Astrocyte (in vitro differentiated cells and primary cell): ENCODE measurements around the gene CPT2. TPM values are rescaled to one million over a fixed set of nuclear protein-coding genes. Genes with fewer than 3 reads are reported as not detected.
A peak's percentile ranks its signal among the peaks of the same experiment; 100 is the strongest.

Experiments used
- DNase-seq: peaks from one replicate; pipeline ENCODE4 v3.0.0-alpha.2; 2010; ENCODE audit warnings: low read depth
- FAIRE-seq: peaks from 2 replicates; lab custom pipeline; 2011; peaks lifted over from hg19 to GRCh38; lab: Jason Lieb, UNC
- H2AFZ ChIP-seq: 2 replicates; pipeline ENCODE4 v1.6.0; 2012; ENCODE audit warnings: low read depth, low read length, inconsistent platforms
- H3K27ac ChIP-seq: 2 replicates; pipeline ENCODE4 v1.5.1; 2011; ENCODE audit warnings: low read depth, low read length, inconsistent platforms
- H3K27me3 ChIP-seq: 2 replicates; pipeline ENCODE4 v1.6.0; 2011; ENCODE audit warnings: low read length, inconsistent platforms; ENCODE audit not compliant: insufficient read depth
- H3K36me3 ChIP-seq: 2 replicates; pipeline ENCODE4 v1.5.1; 2011; ENCODE audit warnings: low read length, inconsistent platforms; ENCODE audit not compliant: insufficient read depth
- H3K4me1 ChIP-seq: 2 replicates; pipeline ENCODE4 v1.5.1; 2011; ENCODE audit warnings: low read length, inconsistent platforms; ENCODE audit not compliant: insufficient read depth
- H3K4me2 ChIP-seq: 2 replicates; pipeline ENCODE4 v1.6.0; 2012; ENCODE audit warnings: low read length, inconsistent platforms
- H3K4me3 ChIP-seq: 2 replicates; pipeline ENCODE4 v1.5.1; 2011; ENCODE audit warnings: low read depth, mild to moderate bottlenecking, low read length, inconsistent platforms; ENCODE audit not compliant: insufficient read depth
- H3K79me2 ChIP-seq: 2 replicates; pipeline ENCODE4 v1.6.0; 2012; ENCODE audit warnings: mild to moderate bottlenecking, low read length, inconsistent platforms; ENCODE audit not compliant: insufficient read depth
- H3K9ac ChIP-seq: 2 replicates; pipeline ENCODE4 v1.6.0; 2012; ENCODE audit warnings: mild to moderate bottlenecking, low read length, inconsistent platforms
- H3K9me3 ChIP-seq: 2 replicates; pipeline ENCODE4 v1.5.1; 2012; ENCODE audit warnings: low read depth, mild to moderate bottlenecking, low read length, inconsistent platforms; ENCODE audit not compliant: insufficient read depth
- H4K20me1 ChIP-seq: 2 replicates; pipeline ENCODE4 v1.6.0; 2012; ENCODE audit warnings: low read length, inconsistent platforms; ENCODE audit not compliant: insufficient read depth
- H3K27ac Mint-ChIP-seq: one replicate; pipeline ENCODE4 v1.8.0; 2021; ENCODE audit warnings: mild to moderate bottlenecking, mixed read lengths; ENCODE audit not compliant: unreplicated experiment
- H3K27me3 Mint-ChIP-seq: one replicate; pipeline ENCODE4 v1.8.0; 2021; ENCODE audit warnings: low read depth, mixed read lengths; ENCODE audit not compliant: unreplicated experiment
- H3K36me3 Mint-ChIP-seq: one replicate; pipeline ENCODE4 v1.8.0; 2021; ENCODE audit warnings: low read depth, mixed read lengths; ENCODE audit not compliant: unreplicated experiment
- H3K4me1 Mint-ChIP-seq: one replicate; pipeline ENCODE4 v1.8.0; 2021; ENCODE audit warnings: low read depth, mixed read lengths; ENCODE audit not compliant: unreplicated experiment
- H3K4me3 Mint-ChIP-seq: one replicate; pipeline ENCODE4 v1.8.0; 2021; ENCODE audit warnings: mild to moderate bottlenecking, moderate library complexity, mixed read lengths; ENCODE audit not compliant: unreplicated experiment
- H3K9me3 Mint-ChIP-seq: one replicate; pipeline ENCODE4 v1.8.0; 2021; ENCODE audit warnings: mild to moderate bottlenecking, mixed read lengths; ENCODE audit not compliant: unreplicated experiment
- CTCF ChIP-seq: IDR thresholded peaks from 2 replicates; pipeline ENCODE4 v1.5.1; 2011; ENCODE audit warnings: low read depth, mild to moderate bottlenecking, inconsistent platforms, low read length, moderate library complexity; ENCODE audit not compliant: insufficient read depth
- EZH2 ChIP-seq: IDR thresholded peaks from 2 replicates; pipeline ENCODE4 v1.6.1; 2012; ENCODE audit warnings: mild to moderate bottlenecking, low read length, inconsistent platforms; ENCODE audit not compliant: insufficient read depth
- total RNA-seq: library from RNA; stranded (reverse); gene quantifications from 2 replicates; pipeline ENCODE4 v1.2.1, GENCODE V29; 2021

Gene CPT2
- total RNA-seq, 1 donor from 2014 or later: 10.4 TPM

- Histone ChIP-seq H3K9ac (no peak overlapping the region), H3K4me2 (no peak overlapping the region), H3K79me2 (no peaks in the 10 kb centered on the region), H4K20me1 (no peaks in the 10 kb centered on the region), H3K27me3 (no peaks in the 10 kb centered on the region), H2AFZ (peak overlapping the region; percentile 45), H3K4me1 (peaks cover 10% of the 10 kb centered on the region), H3K9me3 (no peaks in the 10 kb centered on the region), H3K27ac (no peak overlapping the region), H3K4me3 (no peak overlapping the region), H3K36me3 (no peaks in the 10 kb centered on the region)
- Mint-ChIP-seq H3K36me3 (no peaks in the 10 kb centered on the region), H3K9me3 (no peaks in the 10 kb centered on the region), H3K27ac (no peak overlapping the region), H3K4me3 (no peak overlapping the region), H3K4me1 (peaks cover 4% of the 10 kb centered on the region), H3K27me3 (peaks cover 13% of the 10 kb centered on the region)
- no peak for FAIRE-seq
- no peak for TF ChIP-seq CTCF
- no peak for TF ChIP-seq EZH2
- peak; percentile 39 for DNase-seq
Measured at GRCh38 chr1:53180226-53180625, 16.4 kb upstream of the CPT2 start.

DNA sequence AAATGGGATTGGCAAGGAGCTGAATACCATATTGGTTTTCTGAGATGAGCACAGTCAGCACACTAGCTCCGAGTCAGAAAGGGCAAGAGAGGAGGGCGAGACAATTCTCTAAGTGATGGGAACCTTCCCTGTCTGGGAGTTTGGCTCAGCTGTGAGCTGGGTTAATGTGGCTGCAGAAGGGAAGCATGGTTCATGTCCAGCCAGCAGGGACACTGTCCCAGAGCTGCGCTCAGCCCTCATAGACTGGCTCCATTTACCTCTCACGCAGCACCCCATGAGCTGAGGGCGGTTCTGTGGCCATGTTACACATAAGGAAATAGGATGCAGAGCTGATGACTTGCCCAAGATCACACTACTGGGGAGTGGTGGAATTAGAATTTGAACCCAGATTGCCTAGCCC lies 15.7 kb upstream of the CPT2 start:
- no peaks in the 10 kb centered on the region for H4K20me1 ChIP-seq
- no peak overlapping the region for H3K4me3 ChIP-seq
- Mint-ChIP-seq H3K4me3 (no peak overlapping the region), H3K4me1 (peaks cover 4% of the 10 kb centered on the region), H3K9me3 (no peaks in the 10 kb centered on the region), H3K27ac (no peak overlapping the region), H3K27me3 (peaks cover 7% of the 10 kb centered on the region), H3K36me3 (no peaks in the 10 kb centered on the region)
- no peak for DNase-seq
- no peaks in the 10 kb centered on the region for H3K79me2 ChIP-seq
- H3K27ac ChIP-seq: no peak overlapping the region
- no peak overlapping the region for H3K4me2 ChIP-seq
- H3K36me3 ChIP-seq: no peaks in the 10 kb centered on the region
- H3K4me1 ChIP-seq: peaks cover 10% of the 10 kb centered on the region
- H2AFZ ChIP-seq: no peak overlapping the region
- no peak overlapping the region for H3K9ac ChIP-seq
- H3K27me3 ChIP-seq: no peaks in the 10 kb centered on the region
- no peaks in the 10 kb centered on the region for H3K9me3 ChIP-seq
- FAIRE-seq: no peak
- TF ChIP-seq CTCF (no peak), EZH2 (no peak)

- Histone ChIP-seq H3K79me2 (no peaks in the 10 kb centered on the region), H3K9me3 (no peaks in the 10 kb centered on the region), H3K4me3 (no peak overlapping the region), H3K27ac (no peak overlapping the region), H3K4me1 (peaks cover 10% of the 10 kb centered on the region), H2AFZ (peak overlapping the region; percentile 51), H3K36me3 (no peaks in the 10 kb centered on the region), H3K9ac (no peak overlapping the region), H4K20me1 (no peaks in the 10 kb centered on the region), H3K27me3 (no peaks in the 10 kb centered on the region), H3K4me2 (peak overlapping the region; percentile 39)
- DNase-seq (peak; percentile 49), FAIRE-seq (no peak)
- no peaks in the 10 kb centered on the region for H3K36me3 Mint-ChIP-seq
- no peak overlapping the region for H3K27ac Mint-ChIP-seq
- peaks cover 7% of the 10 kb centered on the region for H3K4me1 Mint-ChIP-seq
- TF ChIP-seq EZH2 (no peak), CTCF (peak; percentile 85)
- no peak overlapping the region for H3K4me3 Mint-ChIP-seq
- no peaks in the 10 kb centered on the region for H3K9me3 Mint-ChIP-seq
- H3K27me3 Mint-ChIP-seq: peaks cover 3% of the 10 kb centered on the region
Measured at GRCh38 chr1:53182111-53182593, 14.5 kb upstream of the CPT2 start.
